Ishikawa (cell line): Measurements from ENCODE around the gene RNF217.

Source experiments
- CEBPB ChIP-seq: IDR thresholded peaks from 2 replicates; pipeline ENCODE4 v1.6.1; 2012
- CREB1 ChIP-seq: IDR thresholded peaks from 2 replicates; pipeline ENCODE4 v1.6.1; 2012; ENCODE audit warnings: low read depth
- EGR1 ChIP-seq: IDR thresholded peaks from 2 replicates; pipeline ENCODE4 v1.6.1; 2012
- MAX ChIP-seq: IDR thresholded peaks from 2 replicates; pipeline ENCODE4 v1.6.1; 2012
- NFIC ChIP-seq: IDR thresholded peaks from 2 replicates; pipeline ENCODE4 v1.6.1; 2012
- RAD21 ChIP-seq: IDR thresholded peaks from 2 replicates; pipeline ENCODE4 v1.6.1; 2012; ENCODE audit warnings: low read depth
- TAF1 ChIP-seq: IDR thresholded peaks from 2 replicates; pipeline ENCODE4 v1.6.1; 2012; ENCODE audit warnings: low read depth, mild to moderate bottlenecking
- TEAD4 ChIP-seq: IDR thresholded peaks from 2 replicates; pipeline ENCODE4 v1.6.1; 2012
- YY1 ChIP-seq: IDR thresholded peaks from 2 replicates; pipeline ENCODE4 v1.6.1; 2012; ENCODE audit warnings: low read depth
- TF ChIP-seq, protein P1 (sequence below): IDR thresholded peaks from 2 replicates; pipeline ENCODE4 v1.6.1; 2012; ENCODE audit warnings: low read depth, mild to moderate bottlenecking

DNA sequence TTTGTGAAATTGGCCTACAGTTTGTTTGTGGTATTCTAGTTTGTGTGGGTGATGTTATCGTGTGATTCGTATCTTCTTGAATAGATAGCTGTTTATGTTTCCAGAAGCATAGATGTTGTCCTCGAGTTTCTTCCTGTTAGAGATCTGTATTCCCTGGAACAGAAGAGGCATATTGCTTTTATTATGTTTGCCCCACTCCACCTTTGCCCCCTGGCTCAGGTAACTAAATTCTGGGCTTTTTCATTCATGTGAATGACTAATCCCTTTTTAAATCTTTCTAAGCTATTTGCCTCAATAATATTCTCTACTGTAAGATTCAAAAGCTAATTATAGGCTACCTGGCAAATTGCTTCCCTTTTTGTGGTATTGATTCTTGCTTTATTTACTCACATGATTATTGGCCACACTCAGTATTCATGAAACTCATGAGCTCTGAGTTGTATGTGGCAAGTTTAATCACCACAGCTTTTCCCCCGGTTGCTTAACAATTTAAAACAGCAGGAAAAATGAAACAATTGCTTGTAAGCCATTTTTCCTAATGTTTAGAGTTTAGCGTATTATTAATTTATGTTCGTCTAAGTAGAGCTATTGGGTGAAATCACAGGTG, 12.6 kb downstream of the RNF217 start:
- TF ChIP-seq RAD21 (no peak), MAX (no peak), TEAD4 (no peak), CEBPB (no peak), TAF1 (no peak), NFIC (no peak), EGR1 (no peak), YY1 (no peak), CREB1 (no peak)
- TF ChIP-seq, protein P1, sequence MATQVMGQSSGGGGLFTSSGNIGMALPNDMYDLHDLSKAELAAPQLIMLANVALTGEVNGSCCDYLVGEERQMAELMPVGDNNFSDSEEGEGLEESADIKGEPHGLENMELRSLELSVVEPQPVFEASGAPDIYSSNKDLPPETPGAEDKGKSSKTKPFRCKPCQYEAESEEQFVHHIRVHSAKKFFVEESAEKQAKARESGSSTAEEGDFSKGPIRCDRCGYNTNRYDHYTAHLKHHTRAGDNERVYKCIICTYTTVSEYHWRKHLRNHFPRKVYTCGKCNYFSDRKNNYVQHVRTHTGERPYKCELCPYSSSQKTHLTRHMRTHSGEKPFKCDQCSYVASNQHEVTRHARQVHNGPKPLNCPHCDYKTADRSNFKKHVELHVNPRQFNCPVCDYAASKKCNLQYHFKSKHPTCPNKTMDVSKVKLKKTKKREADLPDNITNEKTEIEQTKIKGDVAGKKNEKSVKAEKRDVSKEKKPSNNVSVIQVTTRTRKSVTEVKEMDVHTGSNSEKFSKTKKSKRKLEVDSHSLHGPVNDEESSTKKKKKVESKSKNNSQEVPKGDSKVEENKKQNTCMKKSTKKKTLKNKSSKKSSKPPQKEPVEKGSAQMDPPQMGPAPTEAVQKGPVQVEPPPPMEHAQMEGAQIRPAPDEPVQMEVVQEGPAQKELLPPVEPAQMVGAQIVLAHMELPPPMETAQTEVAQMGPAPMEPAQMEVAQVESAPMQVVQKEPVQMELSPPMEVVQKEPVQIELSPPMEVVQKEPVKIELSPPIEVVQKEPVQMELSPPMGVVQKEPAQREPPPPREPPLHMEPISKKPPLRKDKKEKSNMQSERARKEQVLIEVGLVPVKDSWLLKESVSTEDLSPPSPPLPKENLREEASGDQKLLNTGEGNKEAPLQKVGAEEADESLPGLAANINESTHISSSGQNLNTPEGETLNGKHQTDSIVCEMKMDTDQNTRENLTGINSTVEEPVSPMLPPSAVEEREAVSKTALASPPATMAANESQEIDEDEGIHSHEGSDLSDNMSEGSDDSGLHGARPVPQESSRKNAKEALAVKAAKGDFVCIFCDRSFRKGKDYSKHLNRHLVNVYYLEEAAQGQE, result no peak
